ENCODE data around the gene NOS3.

DNA sequence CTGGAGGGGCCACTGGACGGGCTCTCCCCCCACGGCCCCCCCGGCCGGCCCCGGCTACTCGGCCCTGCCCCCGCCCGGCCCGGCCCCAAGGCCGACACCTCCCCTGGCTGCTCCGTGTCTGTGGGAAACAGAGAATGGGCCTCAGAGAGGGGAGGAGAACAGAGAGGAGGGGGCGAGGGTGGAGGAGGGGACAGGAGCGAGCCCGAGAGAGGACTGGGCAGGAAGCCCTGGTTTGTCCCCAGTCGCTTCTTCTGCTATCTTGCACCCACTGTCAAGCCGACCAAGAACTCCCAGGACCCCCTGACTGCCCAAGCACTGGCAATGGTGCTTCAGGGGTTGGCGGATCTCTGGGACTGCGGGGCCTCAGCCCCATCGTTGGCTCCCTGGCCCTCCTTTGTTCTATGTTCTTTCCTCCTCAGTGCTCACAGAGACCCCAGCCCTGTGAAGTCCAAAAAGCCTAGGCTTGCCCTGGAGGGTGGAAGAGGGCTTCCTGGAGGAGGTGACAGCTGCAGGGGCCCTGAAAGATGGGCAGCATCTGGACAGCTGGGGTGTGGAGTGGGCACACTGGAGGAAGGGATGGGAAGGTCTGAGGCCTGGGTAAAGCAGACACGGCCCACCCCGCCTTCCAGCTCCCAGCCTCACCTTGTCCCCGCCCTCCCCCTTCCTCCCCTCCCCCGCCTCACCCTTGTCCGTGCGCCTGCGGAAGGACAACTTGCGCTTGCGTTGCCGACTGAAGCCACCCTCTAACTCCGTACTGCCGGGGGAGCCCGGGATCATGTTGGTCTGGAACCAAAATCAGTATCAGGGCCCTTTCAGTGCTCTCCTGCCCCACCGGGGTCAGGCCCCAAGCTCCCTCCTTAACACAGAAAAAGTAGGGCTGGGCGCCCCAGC, 42.8 kb upstream of the NOS3 start:
- TF ChIP-seq CTCF (IDR thresholded peaks at IDR 0.05; ENCODE audit: poor library complexity, severe bottlenecking) (no peak), RAD21 (conservative IDR thresholded peaks at IDR 0.05) (no peak), EZH2 (IDR thresholded peaks at IDR 0.05; ENCODE audit: borderline replicate concordance, insufficient read depth, low read length, poor library complexity, severe bottlenecking) (no peak)
